Inferior parietal cortex (tissue), 1 donor: ENCODE measurements around the gene DCHS1.
A peak's percentile ranks its signal among the peaks of the same experiment; 100 is the strongest.

ENCODE experiments used
- DNase-seq: peaks from one replicate; pipeline ENCODE4 v3.0.0-alpha.2; 2016; ENCODE audit errors: extremely low spot score

DCHS1 gene

DNA sequence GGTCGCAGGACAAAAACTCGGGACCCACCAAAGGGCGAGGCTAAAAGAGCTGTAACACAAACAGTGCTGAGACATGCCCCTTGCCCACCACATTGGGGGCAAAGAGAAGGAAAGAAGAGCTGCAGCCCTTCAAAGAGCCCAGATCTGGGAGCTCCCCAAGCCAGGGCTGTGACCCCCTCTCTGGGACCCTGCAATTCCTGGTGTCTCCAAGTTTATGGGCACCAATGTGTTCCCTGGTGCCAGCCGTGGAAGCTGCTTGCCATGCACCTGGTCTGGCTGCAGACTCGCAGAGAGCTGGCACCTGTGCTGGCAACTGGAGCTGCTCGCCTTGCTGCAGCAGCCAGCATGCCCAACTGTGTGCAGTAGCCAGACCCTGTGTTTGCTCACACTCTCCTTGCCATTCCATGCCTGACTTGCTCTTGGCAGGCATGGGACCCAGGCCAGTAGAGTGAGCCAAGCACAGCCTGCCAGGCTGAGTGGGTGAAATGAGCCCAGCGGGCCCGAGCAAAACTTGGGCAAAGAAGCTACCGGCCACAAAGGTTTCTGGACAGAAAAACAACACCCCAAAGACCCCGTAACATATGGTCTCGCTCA is 68.2 kb downstream of the DCHS1 start:
- no peak for DNase-seq

DNA sequence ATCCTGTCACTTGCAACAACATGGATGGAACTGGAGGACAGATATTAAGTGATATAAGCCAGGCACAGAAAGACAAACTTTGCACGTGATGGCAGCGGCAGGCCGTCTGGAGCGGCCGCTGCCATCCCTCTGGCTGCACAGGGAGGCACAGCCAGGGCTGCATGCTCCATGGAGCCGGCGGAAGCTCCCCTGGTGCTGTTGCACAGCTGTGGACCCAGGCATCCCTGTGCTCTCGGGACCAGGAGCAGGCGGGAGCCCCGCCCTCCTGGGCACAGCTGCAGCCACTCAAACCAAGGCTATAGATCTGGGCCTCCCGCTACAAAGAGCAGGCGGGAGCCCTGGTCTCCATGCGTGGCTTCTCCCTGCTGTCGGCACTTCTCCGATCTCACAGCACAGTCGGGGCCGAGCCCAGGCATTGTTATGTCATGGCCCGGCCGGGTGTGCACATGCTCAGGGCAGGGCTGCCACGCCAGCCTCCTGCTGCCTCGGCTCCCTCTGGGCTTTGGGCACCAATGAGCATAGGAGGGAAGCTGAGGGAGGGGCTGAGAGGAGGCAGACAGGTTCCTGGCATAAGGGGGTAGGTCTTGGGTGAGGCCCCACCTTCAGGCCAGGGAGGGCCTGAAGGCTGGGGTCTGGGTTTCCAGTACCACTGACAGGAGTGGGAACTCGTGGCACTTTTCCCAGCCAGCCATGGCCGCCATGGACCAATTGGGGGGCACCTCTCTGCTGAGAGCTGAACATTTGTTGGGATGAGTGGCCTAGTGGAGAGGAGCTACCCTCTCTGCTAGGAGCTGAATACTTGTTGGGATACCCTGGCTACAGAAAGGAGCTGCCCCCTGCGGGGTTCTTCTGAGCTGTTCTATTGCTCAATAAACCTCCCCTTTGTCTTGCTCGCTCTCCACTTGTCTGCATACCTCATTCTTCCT is 68.9 kb downstream of the DCHS1 start:
- DNase-seq: no peak

- no peak for DNase-seq
These were observed 71.1 kb downstream of the DCHS1 start for GRCh38 chr11:6584528-6584927.

DNA sequence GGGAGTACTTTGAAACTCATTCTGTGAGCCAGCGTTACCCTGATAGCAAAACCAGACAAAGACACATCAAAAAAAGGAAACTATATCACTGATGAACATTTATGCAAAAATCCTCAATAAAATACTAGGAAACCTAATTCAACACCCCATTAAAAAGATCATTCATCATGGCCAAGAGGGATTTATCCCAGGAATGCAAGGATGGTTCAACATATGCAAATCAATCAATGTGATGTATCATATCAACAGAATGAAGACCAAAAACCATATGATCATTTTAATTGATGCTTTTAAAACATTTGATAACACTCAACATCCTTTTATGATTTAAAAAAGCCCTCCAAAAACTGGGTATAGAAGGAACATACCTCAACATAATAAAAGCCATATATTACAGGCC is 72.0 kb downstream of the DCHS1 start:
- DNase-seq: no peak

GRCh38 chr11:6579681-6580080 is 75.9 kb downstream of the DCHS1 start:
- DNase-seq: no peak

GRCh38 chr11:6578134-6578533 is 77.5 kb downstream of the DCHS1 start:
- no peak for DNase-seq

- peak; percentile 91 for DNase-seq
These were observed 78.9 kb downstream of the DCHS1 start for GRCh38 chr11:6576471-6577373.

DNA sequence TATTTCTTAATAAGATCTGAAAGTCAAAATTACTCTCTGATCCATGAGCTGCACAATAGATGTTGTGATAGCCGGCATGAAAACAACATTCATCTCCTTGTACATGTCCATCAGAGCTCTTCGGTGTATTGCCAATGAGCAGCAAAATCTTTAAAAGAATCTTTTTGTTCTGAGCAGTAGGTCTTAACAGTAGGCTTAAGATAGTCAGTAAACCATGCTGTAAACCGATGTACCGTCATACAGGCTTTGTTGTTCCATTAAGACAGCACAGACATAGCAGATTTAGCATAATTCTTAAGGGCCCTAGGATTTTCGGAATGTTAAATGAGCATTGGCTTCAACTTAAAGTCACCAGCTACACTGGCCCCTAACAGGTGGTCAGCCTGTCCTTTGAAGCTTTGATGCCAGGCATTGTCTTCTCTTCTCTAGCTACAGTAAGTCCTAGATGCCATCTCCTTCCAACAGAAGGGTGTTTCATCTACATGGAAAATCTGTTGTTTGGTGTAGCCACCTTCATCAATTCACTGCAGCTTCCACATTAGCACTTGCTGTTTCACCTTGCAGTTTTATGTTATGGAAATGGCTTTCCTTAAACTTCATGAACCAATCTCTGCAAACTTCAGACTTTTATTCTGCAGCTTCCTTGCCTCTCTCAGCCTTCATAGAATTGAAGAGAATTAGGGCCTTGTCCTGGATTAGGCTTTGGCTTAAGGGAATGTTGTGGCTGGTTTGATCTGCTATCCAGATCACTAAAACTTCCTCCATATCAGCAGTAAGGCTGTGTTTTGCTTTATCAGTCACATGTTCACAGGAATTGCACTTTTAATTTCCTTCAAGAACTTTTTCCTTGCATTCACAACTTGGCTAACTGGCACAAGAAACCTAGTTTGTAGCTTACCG is 80.5 kb downstream of the DCHS1 start:
- DNase-seq: no peak

GRCh38 chr11:6572215-6572614 is 83.4 kb downstream of the DCHS1 start:
- no peak for DNase-seq

DNA sequence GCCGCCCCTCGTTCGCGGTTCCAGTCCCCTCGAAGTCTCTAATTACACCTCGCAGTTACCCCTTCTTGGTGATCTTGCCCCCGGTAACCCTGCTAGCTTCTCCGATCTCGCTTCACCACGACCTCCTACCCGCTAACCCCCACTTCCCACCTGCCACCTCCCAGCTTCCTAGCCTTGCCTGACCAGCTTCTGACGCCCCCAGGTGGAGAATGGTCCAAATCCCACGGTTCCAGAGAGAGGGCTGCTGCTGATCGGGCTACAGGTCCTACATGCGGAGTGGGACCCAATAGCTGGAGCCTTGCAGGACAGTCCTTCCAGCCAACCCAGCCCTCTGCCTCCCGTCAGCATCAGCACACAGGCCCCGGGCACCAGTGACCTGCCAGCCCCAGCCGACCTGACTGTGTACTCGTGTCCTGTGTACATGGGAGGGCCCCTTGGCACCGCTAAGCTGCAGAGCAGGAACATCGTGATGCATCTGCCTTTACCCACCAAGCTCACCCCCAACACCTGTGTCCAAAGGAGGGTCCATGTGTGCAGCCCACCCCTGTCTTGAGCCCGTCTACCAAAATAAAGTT is 84.1 kb downstream of the DCHS1 start:
- DNase-seq: no peak
